Hair follicular keratinocyte (primary cell): ENCODE data around the gene CNKSR2. TPM values are rescaled to one million over a fixed set of nuclear protein-coding genes. Genes with fewer than 3 reads are reported as not detected.

Source experiments
- total RNA-seq: library from RNA; depleted of rRNA; stranded (reverse); fragments of >200 nt; gene quantifications from 2 replicates; pipeline ENCODE4 v1.2.3, GENCODE V29; 2015

CNKSR2 gene
- total RNA-seq, result 0.27 and 0.31 TPM in 2 replicates

GRCh38 chrX:21374163-21374993 lies at the start of gene CNKSR2:
Gene CNKSR2 (plus strand): TSS chrX:21374418. CDS start chrX:21374898, 480 bp downstream.

GRCh38 chrX:21658152-21658737 lies 284.0 kb downstream of the CNKSR2 start, which contains the start of gene KLHL34:
Gene KLHL34 (minus strand): TSS chrX:21658330. CDS start chrX:21657788, 542 bp downstream.

